Limb (tissue), 2 donors: ENCODE results near the gene MED20.
"Not testable (repeated sequence)": the region's sequence is repeated elsewhere in the genome, so short reads cannot be mapped to it uniquely, and the experiment has no call there.

Experiments used
- DNase-seq, 2 donors: peaks; one replicate each; pipeline ENCODE4 v3.0.0-alpha.2; 2016; ENCODE audit errors: extremely low spot score in 2 of 2

The MED20 gene

GRCh38 chr6:41920921-41921711 lies at the start of gene MED20, which contains the start of gene BYSL:
MED20 (minus strand) TSS chr6:41921139; CDS start chr6:41921018, 121 bp downstream.
BYSL (plus strand) TSS chr6:41921499; CDS start chr6:41921563, 64 bp downstream.
- DNase-seq, result peak; percentile 96

- DNase-seq, result no peak
These were observed 49.5 kb upstream of the MED20 start for GRCh38 chr6:41970436-41970846.

GRCh38 chr6:41967312-41968287 lies 46.7 kb upstream of the MED20 start:
- DNase-seq, result no peak

GRCh38 chr6:41966961-41967311 lies 46.0 kb upstream of the MED20 start:
- DNase-seq, result no peak

- no peak for DNase-seq
These were observed 45.4 kb upstream of the MED20 start for GRCh38 chr6:41966214-41966920.

- DNase-seq, result no peak
These were observed 44.7 kb upstream of the MED20 start for GRCh38 chr6:41965429-41966213.

- no peak for DNase-seq
These were observed 43.4 kb upstream of the MED20 start for GRCh38 chr6:41964201-41964887.

GRCh38 chr6:41963371-41963770 lies 42.4 kb upstream of the MED20 start:
- DNase-seq, result no peak

- no peak for DNase-seq
These were observed 39.1 kb upstream of the MED20 start for GRCh38 chr6:41960028-41960427.

GRCh38 chr6:41958022-41958856 lies 37.3 kb upstream of the MED20 start:
- no peak for DNase-seq

GRCh38 chr6:41957117-41957516 lies 36.2 kb upstream of the MED20 start:
- no peak for DNase-seq

- DNase-seq, result no peak
These were observed 34.5 kb upstream of the MED20 start for GRCh38 chr6:41955412-41955811.

GRCh38 chr6:41954668-41955067 lies 33.7 kb upstream of the MED20 start:
- DNase-seq, result no peak

GRCh38 chr6:41947581-41948220 lies 26.8 kb upstream of the MED20 start:
- DNase-seq, result no peak

- DNase-seq, result no peak
These were observed 22.5 kb upstream of the MED20 start for GRCh38 chr6:41943456-41943855.

GRCh38 chr6:41942882-41943281 lies 21.9 kb upstream of the MED20 start:
- DNase-seq, result not testable (repeated sequence)

- DNase-seq, result no peak
These were observed 21.3 kb upstream of the MED20 start for GRCh38 chr6:41942067-41942851.
